GM19043 (cell line): ENCODE data around the gene GSTM2.

Source experiments
- ATAC-seq: cut with Tn5 transposase; IDR thresholded peaks from one replicate; pipeline ENCODE4 v1.9.1; 2021; ENCODE audit warnings: low read depth; ENCODE audit not compliant: unreplicated experiment

GSTM2 gene

GRCh38 chr1:109629372-109630030, 38.4 kb upstream of the GSTM2 start:
- ATAC-seq, result no peak

- ATAC-seq, result no peak
Observed at GRCh38 chr1:109630081-109630897, 37.6 kb upstream of the GSTM2 start.

- no peak for ATAC-seq
Observed at GRCh38 chr1:109630898-109631512, 36.9 kb upstream of the GSTM2 start.

DNA sequence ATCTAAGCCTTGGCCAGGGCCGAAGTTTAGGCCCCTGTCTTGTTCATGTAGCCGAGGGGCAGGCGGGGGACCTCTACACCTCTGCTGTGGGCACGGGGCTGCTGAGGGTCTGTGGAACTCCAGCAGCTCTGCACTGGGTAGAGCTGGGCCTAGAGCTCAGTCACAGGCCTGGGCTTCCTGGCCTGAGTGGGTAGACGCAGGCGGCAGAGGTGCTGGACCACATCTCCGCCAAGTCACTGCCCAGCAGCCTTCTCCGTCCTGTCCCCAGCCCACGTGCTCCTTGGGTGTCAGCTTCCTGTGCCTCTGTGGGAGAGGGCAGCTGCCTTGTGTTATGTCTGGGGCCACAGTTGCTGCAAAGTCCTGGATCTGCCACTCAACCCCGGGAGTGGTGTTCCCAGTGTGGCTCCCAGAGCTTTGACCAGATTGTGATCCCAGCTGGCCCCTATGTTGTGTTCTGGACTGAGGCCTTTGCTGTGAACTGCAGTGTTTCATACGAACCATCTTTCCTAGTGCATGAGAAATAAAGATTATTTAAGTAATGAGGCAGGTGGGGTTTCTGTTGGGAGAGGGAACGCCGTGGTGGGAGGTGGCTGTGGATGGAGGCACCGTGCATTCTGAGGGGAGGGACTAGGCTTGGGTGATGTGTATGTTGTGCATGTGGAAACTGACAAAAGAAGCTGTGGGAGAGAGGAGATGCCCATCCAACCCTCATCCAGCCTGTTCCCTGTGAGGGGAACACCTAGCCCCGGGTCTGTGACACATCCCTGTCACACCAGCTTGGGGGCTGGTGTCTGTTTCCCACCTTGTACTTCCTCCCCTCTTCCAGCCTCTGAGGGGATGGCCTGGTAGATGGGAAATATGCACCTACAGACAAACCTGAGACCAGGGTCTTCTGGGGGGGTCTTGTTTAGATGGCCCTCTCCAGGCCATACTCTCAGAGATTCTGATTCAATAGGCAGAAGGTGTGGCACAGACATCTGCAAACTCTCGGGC, 36.0 kb upstream of the GSTM2 start:
- no peak for ATAC-seq

- no peak for ATAC-seq
Observed at GRCh38 chr1:109632671-109633346, 35.0 kb upstream of the GSTM2 start.

- no peak for ATAC-seq
Observed at GRCh38 chr1:109634292-109634691, 33.6 kb upstream of the GSTM2 start.

GRCh38 chr1:109634771-109635750, 32.8 kb upstream of the GSTM2 start:
- no peak for ATAC-seq

DNA sequence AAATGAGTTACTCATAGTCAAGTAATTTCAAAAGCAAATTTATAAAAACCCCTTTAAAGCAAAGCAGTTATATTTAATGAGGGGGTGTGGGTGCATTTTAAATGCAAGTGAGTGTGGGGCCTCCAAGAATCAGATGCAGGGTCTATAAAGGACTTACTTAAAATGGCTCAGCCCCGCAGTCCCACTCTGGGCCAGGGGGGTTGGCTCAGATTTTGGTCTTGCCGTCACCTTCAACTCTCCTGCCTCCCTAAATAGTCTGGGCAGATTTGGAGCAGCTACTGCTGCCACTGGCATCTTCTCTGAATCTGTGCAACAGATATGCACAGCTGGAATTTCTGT, 32.0 kb upstream of the GSTM2 start:
- no peak for ATAC-seq

GRCh38 chr1:109636201-109636952, 31.5 kb upstream of the GSTM2 start:
- no peak for ATAC-seq

DNA sequence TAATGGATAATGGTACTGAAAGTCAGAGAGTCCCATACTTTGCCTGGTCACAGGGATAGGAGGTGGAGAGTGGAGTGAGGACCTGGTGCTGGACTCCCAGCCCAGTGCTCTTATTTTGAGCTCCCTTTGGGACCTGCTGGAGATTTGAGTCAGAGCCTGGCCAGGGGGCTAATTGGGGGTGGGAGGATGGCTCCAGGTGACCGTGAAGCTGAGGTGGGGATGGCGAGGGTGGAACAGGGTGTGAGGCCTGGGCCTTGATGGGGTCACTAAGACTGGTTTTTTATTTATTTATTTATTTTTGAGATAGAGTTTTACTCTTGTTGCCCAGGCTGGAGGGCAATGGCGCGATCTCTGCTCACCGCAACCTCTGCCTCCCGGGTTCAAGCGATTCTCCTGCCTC, 30.4 kb upstream of the GSTM2 start:
- no peak for ATAC-seq

- no peak for ATAC-seq
Observed at GRCh38 chr1:109639063-109639840, 28.6 kb upstream of the GSTM2 start.

DNA sequence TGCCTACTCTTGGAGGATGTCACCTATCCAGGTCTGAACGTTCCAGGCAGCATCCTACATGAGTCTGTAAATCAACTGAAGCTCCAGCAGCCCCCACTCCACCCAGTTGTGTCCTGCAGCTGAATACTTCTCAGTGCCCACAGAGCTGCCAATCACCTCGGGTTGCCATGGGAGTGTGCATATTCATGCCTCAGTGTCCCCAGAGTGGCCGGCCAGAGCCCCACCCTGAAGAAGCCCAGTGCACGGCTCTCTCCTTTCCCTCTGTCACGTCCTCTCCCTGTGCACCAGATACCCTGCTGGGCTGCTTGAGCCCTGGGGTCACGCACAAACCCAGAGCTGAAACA, 28.0 kb upstream of the GSTM2 start:
- no peak for ATAC-seq

DNA sequence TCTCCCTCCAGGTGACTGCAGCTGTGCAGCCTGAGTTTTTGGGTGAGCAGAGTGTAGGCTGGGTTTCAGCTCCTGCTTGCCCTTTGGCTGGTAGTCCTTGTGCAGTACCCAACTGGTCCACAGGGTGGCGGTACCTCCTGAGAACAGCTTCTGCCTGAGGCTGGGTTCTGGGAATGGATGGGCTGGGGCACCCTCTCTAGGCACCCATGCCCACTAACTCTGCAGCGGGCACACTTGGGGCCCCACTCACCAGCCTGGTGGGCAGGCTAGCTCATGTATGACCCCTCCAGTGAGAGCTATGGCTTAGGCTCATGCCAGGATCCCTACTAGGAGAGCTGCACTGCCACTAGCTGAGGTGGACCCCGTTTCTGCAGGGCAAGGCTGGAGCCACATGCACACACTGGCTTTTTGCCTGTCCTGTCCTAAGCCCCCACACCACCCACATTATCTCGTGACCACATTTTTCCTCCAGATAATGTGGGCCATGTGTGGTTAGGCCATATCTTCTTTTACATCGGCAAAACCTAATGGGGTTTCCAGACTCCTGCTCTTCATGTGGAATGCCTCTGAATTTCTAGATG, 27.5 kb upstream of the GSTM2 start:
- ATAC-seq, result no peak

- ATAC-seq, result no peak
Observed at GRCh38 chr1:109641078-109641740, 26.6 kb upstream of the GSTM2 start.

GRCh38 chr1:109641861-109642260, 26.0 kb upstream of the GSTM2 start:
- no peak for ATAC-seq

- ATAC-seq, result no peak
Observed at GRCh38 chr1:109642626-109643025, 25.2 kb upstream of the GSTM2 start.
